GM21381 (cell line): ENCODE results near the gene ACOT7.

Experiments used
- ATAC-seq: cut with Tn5 transposase; IDR thresholded peaks from one replicate; pipeline ENCODE4 v1.9.1; 2021; ENCODE audit warnings: mild to moderate bottlenecking, moderate library complexity; ENCODE audit not compliant: unreplicated experiment

The ACOT7 gene

GRCh38 chr1:6348511-6349191 lies 44.9 kb downstream of the ACOT7 start:
- ATAC-seq: no peak

- ATAC-seq: no peak
Observed at GRCh38 chr1:6347641-6348487, 45.7 kb downstream of the ACOT7 start.

- no peak for ATAC-seq
Observed at GRCh38 chr1:6345460-6345859, 48.1 kb downstream of the ACOT7 start.

GRCh38 chr1:6345009-6345408 lies 48.6 kb downstream of the ACOT7 start:
- no peak for ATAC-seq

- ATAC-seq: no peak
Observed at GRCh38 chr1:6343506-6344405, 49.8 kb downstream of the ACOT7 start.

GRCh38 chr1:6342056-6342455 lies 51.5 kb downstream of the ACOT7 start:
- no peak for ATAC-seq

GRCh38 chr1:6338695-6339094 lies 54.9 kb downstream of the ACOT7 start:
- no peak for ATAC-seq

GRCh38 chr1:6336776-6337622 lies 56.6 kb downstream of the ACOT7 start:
- no peak for ATAC-seq

- ATAC-seq: no peak
Observed at GRCh38 chr1:6334261-6334993, 59.1 kb downstream of the ACOT7 start.

GRCh38 chr1:6332821-6333220 lies 60.7 kb downstream of the ACOT7 start:
- ATAC-seq: no peak

GRCh38 chr1:6331543-6332273 lies 61.9 kb downstream of the ACOT7 start:
- ATAC-seq: no peak

GRCh38 chr1:6330410-6330911 lies 63.1 kb downstream of the ACOT7 start:
- ATAC-seq: no peak

- ATAC-seq: no peak
Observed at GRCh38 chr1:6329851-6330250, 63.7 kb downstream of the ACOT7 start.

GRCh38 chr1:6329396-6329795 lies 64.2 kb downstream of the ACOT7 start:
- ATAC-seq: no peak

GRCh38 chr1:6328696-6329095 lies 64.9 kb downstream of the ACOT7 start:
- no peak for ATAC-seq

- ATAC-seq: no peak
Observed at GRCh38 chr1:6328091-6328490, 65.5 kb downstream of the ACOT7 start.

- no peak for ATAC-seq
Observed at GRCh38 chr1:6325482-6325881, 68.1 kb downstream of the ACOT7 start.

GRCh38 chr1:6322161-6322560 lies 71.4 kb downstream of the ACOT7 start:
- ATAC-seq: no peak

GRCh38 chr1:6321205-6321604 lies 72.4 kb downstream of the ACOT7 start:
- no peak for ATAC-seq
